Large intestine (tissue), 3 donors: ENCODE measurements around the gene EHMT1. TPM values are rescaled to one million over a fixed set of nuclear protein-coding genes. Genes with fewer than 3 reads are reported as not detected.
"Not testable (repeated sequence)": the region's sequence is repeated elsewhere in the genome, so short reads cannot be mapped to it uniquely, and the experiment has no call there.

Experiments
- DNase-seq, 2 donors: peaks; one replicate each; pipeline versions ENCODE4 v3.0.0 to v3.0.0-alpha.2; 2013
- H3K27ac ChIP-seq: one replicate; pipeline ENCODE4 v1.5.1; 2013; ENCODE audit warnings: low read length
- H3K27me3 ChIP-seq: 2 replicates; pipeline ENCODE4 v1.6.1; 2013; ENCODE audit warnings: low read length; ENCODE audit not compliant: control insufficient read depth, insufficient read depth
- H3K36me3 ChIP-seq: 2 replicates; pipeline ENCODE4 v1.6.1; 2013; ENCODE audit warnings: low read length; ENCODE audit not compliant: control insufficient read depth, insufficient read depth
- H3K4me1 ChIP-seq: one replicate; pipeline ENCODE4 v1.6.1; 2013; ENCODE audit warnings: low read length; ENCODE audit not compliant: control insufficient read depth, insufficient read depth
- H3K4me3 ChIP-seq: one replicate; pipeline ENCODE4 v1.5.1; 2013; ENCODE audit warnings: low read length
- H3K9me3 ChIP-seq: one replicate; pipeline ENCODE4 v1.6.1; 2013; ENCODE audit warnings: mild to moderate bottlenecking, low read depth, low read length, moderate library complexity; ENCODE audit not compliant: control insufficient read depth
- WGBS: methylation state at CpG from one replicate; pipeline ENCODE4 v1.1.5; 2013; ENCODE audit warnings: low lambda C conversion rate; ENCODE audit not compliant: insufficient coverage; 5-methylcytosine and 5-hydroxymethylcytosine counted together
- polyA plus RNA-seq: library from polyadenylated mRNA; unstranded; fragments of 120-200 nt; gene quantifications from one replicate; pipeline ENCODE4 v1.2.1, GENCODE V29; 2013

EHMT1 gene
- polyA plus RNA-seq, 1 donor = 38.7 TPM

- 80% methylated on average over 1 of the region's 22 CpGs for WGBS
- peaks cover 50% of the 10 kb centered on the region for H3K36me3 ChIP-seq
- no peak for DNase-seq
- peaks cover 14% of the 10 kb centered on the region for H3K9me3 ChIP-seq
- no peaks in the 10 kb centered on the region for H3K27me3 ChIP-seq
- no peak overlapping the region for H3K27ac ChIP-seq
- no peak overlapping the region for H3K4me3 ChIP-seq
- no peaks in the 10 kb centered on the region for H3K4me1 ChIP-seq
Measured at GRCh38 chr9:137807721-137808703, 189.2 kb downstream of the EHMT1 start.

GRCh38 chr9:137809040-137809576, 190.3 kb downstream of the EHMT1 start:
- no peak for DNase-seq
- peaks cover 14% of the 10 kb centered on the region for H3K9me3 ChIP-seq
- H3K27ac ChIP-seq = no peak overlapping the region
- peaks cover 50% of the 10 kb centered on the region for H3K36me3 ChIP-seq
- H3K27me3 ChIP-seq = no peaks in the 10 kb centered on the region
- WGBS = no CpG with 5 or more reads among the region's 23 CpGs
- no peak overlapping the region for H3K4me3 ChIP-seq
- H3K4me1 ChIP-seq = no peaks in the 10 kb centered on the region

DNA sequence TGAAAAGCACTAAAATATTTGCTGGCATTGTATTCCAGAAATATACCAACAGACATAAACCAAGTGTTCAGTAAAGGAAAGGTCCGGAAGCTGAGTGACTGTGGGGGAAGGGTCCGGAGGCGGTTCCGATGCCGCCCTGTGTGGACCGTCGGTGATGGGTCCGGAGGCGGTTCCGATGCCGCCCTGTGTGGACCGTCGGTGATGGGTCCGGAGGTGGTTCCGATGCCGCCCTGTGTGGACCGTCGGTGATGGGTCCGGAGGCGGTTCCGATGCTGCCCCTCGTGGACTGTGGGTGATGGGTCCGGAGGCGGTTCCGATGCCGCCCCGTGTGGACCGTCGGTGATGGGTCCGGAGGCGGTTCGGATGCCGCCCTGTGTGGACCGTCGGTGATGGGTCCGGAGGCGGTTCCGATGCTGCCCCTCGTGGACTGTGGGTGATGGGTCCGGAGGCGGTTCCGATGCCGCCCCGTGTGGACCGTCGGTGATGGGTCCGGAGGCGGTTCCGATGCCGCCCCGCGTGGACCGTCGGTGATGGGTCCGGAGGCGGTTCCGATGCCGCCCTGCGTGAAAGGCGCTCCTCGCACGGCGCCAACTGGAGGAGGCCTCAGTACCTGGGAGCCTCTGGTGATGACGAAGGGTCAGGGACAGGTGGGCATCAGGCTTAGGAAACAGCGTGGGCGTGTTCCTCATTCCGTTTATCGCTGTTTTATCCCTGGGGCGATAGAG, 191.1 kb downstream of the EHMT1 start:
- H3K27me3 ChIP-seq, DNase-seq, H3K27ac ChIP-seq, H3K4me1 ChIP-seq, H3K4me3 ChIP-seq: not testable (repeated sequence)
- Histone ChIP-seq H3K9me3 (peaks cover 17% of the 10 kb centered on the region), H3K36me3 (peaks cover 55% of the 10 kb centered on the region)
- WGBS = 100% methylated on average over 3 of the region's 69 CpGs

- DNase-seq = no peak
- no peaks in the 10 kb centered on the region for H3K4me1 ChIP-seq
- H3K27ac ChIP-seq = no peak overlapping the region
- peaks cover 17% of the 10 kb centered on the region for H3K9me3 ChIP-seq
- H3K4me3 ChIP-seq = no peak overlapping the region
- H3K36me3 ChIP-seq = peaks cover 70% of the 10 kb centered on the region
- no CpG with 5 or more reads among the region's 30 CpGs for WGBS
- no peaks in the 10 kb centered on the region for H3K27me3 ChIP-seq
Measured at GRCh38 chr9:137811283-137811870, 192.6 kb downstream of the EHMT1 start.

GRCh38 chr9:137812356-137813023, 193.7 kb downstream of the EHMT1 start:
- H3K9me3 ChIP-seq = peaks cover 27% of the 10 kb centered on the region
- H3K36me3 ChIP-seq = peaks cover 77% of the 10 kb centered on the region
- WGBS = 100% methylated on average over 1 of the region's 9 CpGs
- DNase-seq = no peak
- H3K27me3 ChIP-seq = no peaks in the 10 kb centered on the region
- no peak overlapping the region for H3K27ac ChIP-seq
- no peaks in the 10 kb centered on the region for H3K4me1 ChIP-seq
- no peak overlapping the region for H3K4me3 ChIP-seq

DNA sequence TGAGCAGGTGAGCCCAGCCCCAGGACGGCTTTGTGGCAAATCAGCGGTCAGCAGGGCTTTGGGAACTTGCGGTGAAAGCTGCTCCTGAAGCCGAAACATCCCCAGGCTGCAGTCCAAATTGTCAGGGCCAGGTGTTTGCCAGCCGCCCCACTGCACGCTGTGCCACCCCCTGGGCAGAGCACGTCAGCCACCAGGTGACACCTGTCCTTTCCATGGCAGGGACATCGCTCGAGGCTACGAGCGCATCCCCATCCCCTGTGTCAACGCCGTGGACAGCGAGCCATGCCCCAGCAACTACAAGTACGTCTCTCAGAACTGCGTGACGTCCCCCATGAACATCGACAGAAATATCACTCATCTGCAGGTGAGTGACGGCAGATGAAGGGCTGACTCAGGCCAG, 194.4 kb downstream of the EHMT1 start:
- Histone ChIP-seq H3K4me3 (no peak overlapping the region), H3K9me3 (peaks cover 31% of the 10 kb centered on the region), H3K27me3 (no peaks in the 10 kb centered on the region), H3K27ac (no peak overlapping the region), H3K4me1 (no peaks in the 10 kb centered on the region), H3K36me3 (peaks cover 79% of the 10 kb centered on the region)
- DNase-seq = no peak
- no CpG with 5 or more reads among the region's 19 CpGs for WGBS

- H3K36me3 ChIP-seq = peaks cover 78% of the 10 kb centered on the region
- no peak overlapping the region for H3K27ac ChIP-seq
- H3K4me3 ChIP-seq = no peak overlapping the region
- no peaks in the 10 kb centered on the region for H3K4me1 ChIP-seq
- no peak for DNase-seq
- peaks cover 36% of the 10 kb centered on the region for H3K9me3 ChIP-seq
- no peaks in the 10 kb centered on the region for H3K27me3 ChIP-seq
- 100% methylated on average over 1 of the region's 26 CpGs for WGBS
Measured at GRCh38 chr9:137813651-137814415, 195.0 kb downstream of the EHMT1 start.

GRCh38 chr9:137814436-137814835, 195.6 kb downstream of the EHMT1 start:
- no CpG with 5 or more reads among the region's 23 CpGs for WGBS
- no peak for DNase-seq
- H3K27ac ChIP-seq = no peak overlapping the region
- peaks cover 71% of the 10 kb centered on the region for H3K36me3 ChIP-seq
- H3K4me3 ChIP-seq = no peak overlapping the region
- H3K9me3 ChIP-seq = peaks cover 33% of the 10 kb centered on the region
- no peaks in the 10 kb centered on the region for H3K27me3 ChIP-seq
- H3K4me1 ChIP-seq = no peaks in the 10 kb centered on the region

GRCh38 chr9:137814841-137815240, 196.0 kb downstream of the EHMT1 start:
- no peaks in the 10 kb centered on the region for H3K27me3 ChIP-seq
- WGBS = 100% methylated on average over 2 of the region's 11 CpGs
- no peaks in the 10 kb centered on the region for H3K4me1 ChIP-seq
- peaks cover 32% of the 10 kb centered on the region for H3K9me3 ChIP-seq
- H3K4me3 ChIP-seq = no peak overlapping the region
- H3K27ac ChIP-seq = no peak overlapping the region
- peaks cover 69% of the 10 kb centered on the region for H3K36me3 ChIP-seq
- no peak for DNase-seq
